NB4 (cell line): Measurements from ENCODE around the gene HOXC6.

ENCODE experiments used
- DNase-seq: peaks from one replicate; pipeline ENCODE4 v3.0.0; 2010; ENCODE audit warnings: low read depth
- H3K4me3 ChIP-seq: one replicate; pipeline ENCODE4 v1.5.1; 2011; ENCODE audit warnings: mild to moderate bottlenecking, low read depth, low read length, moderate library complexity
- CTCF ChIP-seq: IDR thresholded peaks from one replicate; pipeline ENCODE4 v1.5.1; 2012; ENCODE audit warnings: low read depth, low read length
- MAX ChIP-seq: IDR thresholded peaks from 2 replicates; pipeline ENCODE4 v1.6.1; 2011; ENCODE audit warnings: low read depth, low read length
- MYC ChIP-seq: IDR thresholded peaks from 2 replicates; pipeline ENCODE4 v1.6.1; 2011; ENCODE audit warnings: low read depth, low read length
- POLR2A ChIP-seq: IDR thresholded peaks from 2 replicates; pipeline ENCODE4 v1.6.1; 2011; ENCODE audit warnings: mild to moderate bottlenecking; ENCODE audit not compliant: insufficient read length; ENCODE audit errors: extremely low read depth

Gene HOXC6

GRCh38 chr12:54059668-54060067 is 31.4 kb downstream of the HOXC6 start:
- no peak for DNase-seq

GRCh38 chr12:54060174-54060974 is 32.1 kb downstream of the HOXC6 start:
- TF ChIP-seq MAX: no peak
- TF ChIP-seq MYC: no peak
- no peak for TF ChIP-seq CTCF
- TF ChIP-seq POLR2A: no peak
- no peak overlapping the region for H3K4me3 ChIP-seq
- DNase-seq: no peak

More at GRCh38 chr12:54059668-54060067, 31.4 kb downstream of the HOXC6 start:
- no peak overlapping the region for H3K4me3 ChIP-seq
- no peak for TF ChIP-seq MYC
- TF ChIP-seq MAX: no peak
- TF ChIP-seq CTCF: no peak
- no peak for TF ChIP-seq POLR2A

GRCh38 chr12:54060975-54061778 is 32.9 kb downstream of the HOXC6 start:
- no peak for DNase-seq
- H3K4me3 ChIP-seq: no peak overlapping the region
- TF ChIP-seq MYC (no peak), POLR2A (no peak), MAX (no peak), CTCF (no peak)

- DNase-seq: no peak
- TF ChIP-seq MAX (no peak), POLR2A (no peak), MYC (no peak)
- H3K4me3 ChIP-seq: no peak overlapping the region
Measured at GRCh38 chr12:54065677-54066076, 37.4 kb downstream of the HOXC6 start.

- TF ChIP-seq MYC: no peak
- TF ChIP-seq MAX: no peak
- no peak for TF ChIP-seq POLR2A
- TF ChIP-seq CTCF: no peak
- no peak for DNase-seq
- H3K4me3 ChIP-seq: no peak overlapping the region
Measured at GRCh38 chr12:54066408-54066807, 38.2 kb downstream of the HOXC6 start.
